ENCODE measurements around the gene HNRNPLL. TPM values are rescaled to one million over a fixed set of nuclear protein-coding genes. Genes with fewer than 3 reads are reported as not detected.

Gene HNRNPLL
- total RNA-seq, 4 donors from 2014 or later: 20.0 to 42.9 (median 21.9) TPM

DNA sequence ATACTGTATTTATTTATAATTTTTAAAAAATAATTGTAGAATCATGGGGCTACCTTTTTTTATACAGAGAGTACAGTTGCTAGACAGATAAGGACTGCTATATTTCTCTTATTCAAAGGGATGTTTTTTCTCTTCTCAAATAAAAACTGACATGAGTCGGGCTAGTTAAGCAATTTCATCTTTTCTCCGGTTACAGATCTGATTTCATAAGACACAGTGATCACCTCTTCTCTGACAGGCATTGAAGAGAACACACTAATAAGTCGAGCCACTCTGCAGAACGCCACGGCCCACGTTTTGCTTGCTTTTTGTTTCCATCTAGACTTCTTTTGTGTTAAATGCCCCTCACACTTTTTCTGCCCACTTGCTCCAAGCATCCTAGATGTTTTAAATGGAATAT is 85.4 kb downstream of the HNRNPLL start:
- in situ Hi-C loops (cut with MboI; ENCODE audit: low sequenced_read_pairs in 4 of 4): no loop called here
- H3K4me3 ChIP-seq: no peak overlapping the region
- intact Hi-C loops (cut with DNase I; ENCODE audit: low total_unique reads): no loop called here
- no peaks in the 10 kb centered on the region for H3K27me3 ChIP-seq
- ATAC-seq (peak; percentile 43 to 64), DNase-seq (no peak)
- no peaks in the 10 kb centered on the region for H3K36me3 ChIP-seq
- TF ChIP-seq POLR2A (IDR thresholded peaks at IDR 0.05): peak in 1 of 2 donors; percentile 39
- TF ChIP-seq, protein P1, sequence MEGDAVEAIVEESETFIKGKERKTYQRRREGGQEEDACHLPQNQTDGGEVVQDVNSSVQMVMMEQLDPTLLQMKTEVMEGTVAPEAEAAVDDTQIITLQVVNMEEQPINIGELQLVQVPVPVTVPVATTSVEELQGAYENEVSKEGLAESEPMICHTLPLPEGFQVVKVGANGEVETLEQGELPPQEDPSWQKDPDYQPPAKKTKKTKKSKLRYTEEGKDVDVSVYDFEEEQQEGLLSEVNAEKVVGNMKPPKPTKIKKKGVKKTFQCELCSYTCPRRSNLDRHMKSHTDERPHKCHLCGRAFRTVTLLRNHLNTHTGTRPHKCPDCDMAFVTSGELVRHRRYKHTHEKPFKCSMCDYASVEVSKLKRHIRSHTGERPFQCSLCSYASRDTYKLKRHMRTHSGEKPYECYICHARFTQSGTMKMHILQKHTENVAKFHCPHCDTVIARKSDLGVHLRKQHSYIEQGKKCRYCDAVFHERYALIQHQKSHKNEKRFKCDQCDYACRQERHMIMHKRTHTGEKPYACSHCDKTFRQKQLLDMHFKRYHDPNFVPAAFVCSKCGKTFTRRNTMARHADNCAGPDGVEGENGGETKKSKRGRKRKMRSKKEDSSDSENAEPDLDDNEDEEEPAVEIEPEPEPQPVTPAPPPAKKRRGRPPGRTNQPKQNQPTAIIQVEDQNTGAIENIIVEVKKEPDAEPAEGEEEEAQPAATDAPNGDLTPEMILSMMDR (IDR thresholded peaks at IDR 0.05 in 4 of 5, conservative IDR thresholded peaks at IDR 0.05 in 1 of 5): no peak
- no peaks in the 10 kb centered on the region for H3K9me3 ChIP-seq
- H3K4me1 ChIP-seq: peaks cover 13 to 37% of the 10 kb centered on the region in 2 donors
- H3K27ac ChIP-seq: peak overlapping the region; percentile 86 to 93 (median 89)

DNA sequence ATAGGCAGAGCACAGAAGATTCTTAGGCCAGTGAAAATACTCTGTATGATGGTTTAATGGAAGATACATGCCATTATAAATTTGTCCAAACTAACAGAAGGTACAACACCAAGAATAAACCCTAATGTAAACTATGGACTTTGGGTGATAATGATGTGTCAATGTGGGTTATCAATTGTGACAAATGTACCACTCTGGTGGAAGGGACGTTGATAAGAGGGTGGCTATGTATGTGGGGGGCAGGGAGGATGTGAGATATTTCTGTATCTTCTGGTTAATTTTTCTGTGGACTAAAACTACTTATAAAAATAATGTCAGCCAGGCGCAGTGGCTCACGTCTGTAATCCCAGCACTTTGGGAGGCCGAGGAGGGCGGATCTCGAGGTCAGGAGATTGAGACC is 86.2 kb downstream of the HNRNPLL start:
- no peak overlapping the region for H3K4me3 ChIP-seq
- peaks cover 12 to 32% of the 10 kb centered on the region in 2 donors for H3K4me1 ChIP-seq
- no peak for TF ChIP-seq POLR2A (IDR thresholded peaks at IDR 0.05)
- TF ChIP-seq, protein P1 (IDR thresholded peaks at IDR 0.05 in 4 of 5, conservative IDR thresholded peaks at IDR 0.05 in 1 of 5): no peak
- H3K27ac ChIP-seq: peak overlapping the region; percentile 86 to 93 (median 89)
- no peaks in the 10 kb centered on the region for H3K27me3 ChIP-seq
- intact Hi-C loops (cut with DNase I; ENCODE audit: low total_unique reads): no loop called here
- DNase-seq (no peak), ATAC-seq (no peak)
- H3K36me3 ChIP-seq: no peaks in the 10 kb centered on the region
- in situ Hi-C loops (cut with MboI; ENCODE audit: low sequenced_read_pairs in 4 of 4): no loop called here
- no peaks in the 10 kb centered on the region for H3K9me3 ChIP-seq

DNA sequence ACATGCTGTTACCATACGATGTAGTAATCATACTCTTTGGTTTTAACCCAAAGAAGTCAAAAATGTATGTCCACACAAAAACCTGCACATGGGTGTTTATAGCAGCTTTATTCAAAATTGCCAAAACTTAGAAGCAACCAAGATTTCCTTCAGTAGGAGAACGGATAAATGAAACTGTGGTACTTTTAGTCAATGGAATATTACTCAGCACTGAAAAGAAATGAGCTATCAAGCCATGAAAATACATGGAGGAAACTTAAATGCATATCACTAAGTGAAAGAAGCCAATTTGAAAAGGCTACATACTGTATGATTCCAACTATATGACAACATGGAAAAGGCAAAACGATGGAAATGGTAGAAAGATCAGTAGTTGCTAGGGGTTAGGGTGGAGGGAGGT is 86.6 kb downstream of the HNRNPLL start:
- Histone ChIP-seq H3K36me3 (no peaks in the 10 kb centered on the region), H3K4me1 (peaks cover 12 to 32% of the 10 kb centered on the region in 2 donors), H3K9me3 (no peaks in the 10 kb centered on the region), H3K27ac (peak overlapping the region; percentile 86 to 93 (median 89)), H3K4me3 (peak overlapping the region; percentile 6 to 49 (median 38)), H3K27me3 (no peaks in the 10 kb centered on the region)
- intact Hi-C loops (cut with DNase I; ENCODE audit: low total_unique reads) (no loop called here), in situ Hi-C loops (cut with MboI; ENCODE audit: low sequenced_read_pairs in 4 of 4) (no loop called here)
- TF ChIP-seq, protein P1 (IDR thresholded peaks at IDR 0.05 in 4 of 5, conservative IDR thresholded peaks at IDR 0.05 in 1 of 5): no peak
- no peak for TF ChIP-seq POLR2A (IDR thresholded peaks at IDR 0.05)
- no peak for DNase-seq
- no peak for ATAC-seq

DNA sequence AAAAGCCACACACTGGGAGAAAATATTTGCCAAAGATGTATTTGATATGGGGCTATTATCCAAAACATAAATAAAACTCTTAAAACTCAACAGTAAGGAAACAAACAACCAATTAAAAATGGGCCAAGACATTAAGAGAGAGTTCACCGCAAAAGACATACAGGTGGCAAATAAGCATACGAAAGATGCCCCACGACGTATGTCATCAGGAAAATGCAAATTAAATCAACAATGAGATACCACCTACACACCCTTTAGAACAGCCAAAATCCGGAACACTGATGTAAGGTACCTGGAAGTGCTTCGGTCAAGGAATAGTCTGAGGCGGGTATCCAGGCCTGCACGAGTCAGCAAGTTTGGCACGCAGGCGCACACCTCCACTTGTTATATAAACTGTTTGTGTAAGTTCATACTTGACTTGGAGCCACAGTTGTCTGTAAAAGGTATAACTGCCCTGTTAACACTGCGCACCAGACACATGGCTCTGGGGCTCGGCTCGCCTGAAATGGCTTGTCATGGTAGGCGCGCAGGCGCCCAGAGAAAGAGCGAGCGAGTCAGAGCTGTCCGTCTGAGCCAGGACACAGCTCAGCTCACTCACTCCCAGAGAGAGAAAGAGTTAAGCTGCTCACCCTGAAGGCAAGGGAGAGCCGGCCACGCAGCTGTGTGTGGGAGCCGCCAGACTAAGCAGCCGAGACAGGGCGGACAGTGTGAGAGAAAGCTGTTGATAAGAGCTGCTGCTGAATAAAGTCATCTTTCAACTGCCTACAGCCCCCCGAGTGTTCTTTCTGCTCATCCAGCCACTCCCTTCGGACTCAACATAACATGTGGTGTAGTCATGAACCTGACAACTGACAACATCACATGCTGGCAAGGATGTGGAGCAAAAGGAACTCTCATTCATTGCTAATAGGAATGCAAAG is 87.3 kb downstream of the HNRNPLL start:
- peak; percentile 42 to 62 for TF ChIP-seq POLR2A (IDR thresholded peaks at IDR 0.05)
- TF ChIP-seq, protein P1 (IDR thresholded peaks at IDR 0.05 in 4 of 5, conservative IDR thresholded peaks at IDR 0.05 in 1 of 5): no peak
- ATAC-seq: peak; percentile 80 to 81
- Histone ChIP-seq H3K4me3 (peak overlapping the region; percentile 6 to 49 (median 38)), H3K36me3 (no peaks in the 10 kb centered on the region), H3K27ac (peak overlapping the region; percentile 86 to 93 (median 89)), H3K27me3 (no peaks in the 10 kb centered on the region), H3K4me1 (peaks cover 12 to 32% of the 10 kb centered on the region in 2 donors), H3K9me3 (no peaks in the 10 kb centered on the region)
- DNase-seq: peak; percentile 71 to 84
- intact Hi-C loops (cut with DNase I; ENCODE audit: low total_unique reads): loop anchor here (2.0 kb wide), 1 partner anchor 21 kb away; no protein-coding TSS in a partner anchor
- in situ Hi-C loops (cut with MboI; ENCODE audit: low sequenced_read_pairs in 4 of 4): no loop called here
